Measurements from ENCODE around the gene PINK1.

GRCh38 chr1:20666804-20667203 is 33.5 kb downstream of the PINK1 start:
- TF ChIP-seq YY1 (tag by site-specific recombination; IDR thresholded peaks at IDR 0.05) (no peak), REST (tag by site-specific recombination; IDR thresholded peaks at IDR 0.05) (no peak), INSM2 (tag by site-specific recombination; IDR thresholded peaks at IDR 0.05) (no peak), ZNF398 (tag by site-specific recombination; IDR thresholded peaks at IDR 0.05) (no peak), ZSCAN5A (tag by site-specific recombination; IDR thresholded peaks at IDR 0.05) (no peak), ZNF211 (tag by site-specific recombination; IDR thresholded peaks at IDR 0.05; ENCODE audit: low read depth) (no peak)

All from HEK293 (cell line).